Stimulated activated CD8-positive, alpha-beta memory T cell treated with anti-CD3 and anti-CD28 coated beads, Interleukin-2, amount 100 ng/mL, for 48 hours (primary cell): ENCODE measurements around the gene MOB3C.

ENCODE experiments used
- DNase-seq, 2 donors: peaks; one replicate each; pipeline ENCODE4 v3.0.0-alpha.2; 2020; ENCODE audit warnings: low read depth in 2 of 2

MOB3C gene

GRCh38 chr1:46638921-46639320 lies 22.3 kb upstream of the MOB3C start:
- DNase-seq, result no peak

- no peak for DNase-seq
These were observed 21.0 kb upstream of the MOB3C start for GRCh38 chr1:46637444-46638083.

GRCh38 chr1:46635205-46635604 lies 18.6 kb upstream of the MOB3C start:
- no peak for DNase-seq

DNA sequence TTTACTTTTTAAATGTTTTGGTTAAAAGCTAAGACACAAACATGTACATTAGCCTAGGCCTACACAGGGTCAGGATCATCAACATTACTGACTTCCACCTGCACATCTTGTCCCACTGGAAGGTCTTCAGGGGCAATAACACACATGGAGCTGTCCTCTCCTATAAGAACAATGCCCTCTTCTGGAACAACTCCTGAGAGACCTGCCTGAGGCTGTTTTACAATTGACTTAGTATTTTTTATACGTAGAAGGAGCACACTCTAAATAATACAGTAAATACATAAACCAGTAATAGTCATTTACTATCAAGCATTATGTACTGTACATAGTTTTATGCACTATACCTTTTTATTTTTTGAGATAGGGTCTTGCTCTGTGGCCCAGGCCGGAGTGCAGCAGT lies 14.1 kb upstream of the MOB3C start:
- no peak for DNase-seq

- DNase-seq, result no peak
These were observed 7.4 kb upstream of the MOB3C start for GRCh38 chr1:46623743-46624644.

DNA sequence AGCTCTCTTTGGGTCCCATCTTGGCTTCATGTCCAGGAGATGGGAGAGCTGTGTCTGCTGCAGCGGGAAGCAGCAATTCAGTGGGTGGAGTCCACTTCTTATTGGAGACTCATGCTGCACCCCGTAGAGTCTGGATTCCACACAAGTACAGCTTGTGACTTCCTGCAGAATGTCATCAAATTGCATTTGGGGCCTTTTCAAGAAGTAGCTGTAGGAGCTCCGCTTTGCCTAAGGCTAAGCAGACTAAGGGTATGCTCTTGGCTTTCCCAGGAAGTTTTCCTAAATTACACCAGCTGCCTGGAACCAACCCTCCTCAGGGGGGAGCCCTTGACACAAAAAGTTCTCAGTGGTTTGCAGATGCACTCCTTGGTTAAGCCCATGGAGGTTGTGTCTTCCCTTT lies 5.7 kb upstream of the MOB3C start:
- DNase-seq, result no peak

DNA sequence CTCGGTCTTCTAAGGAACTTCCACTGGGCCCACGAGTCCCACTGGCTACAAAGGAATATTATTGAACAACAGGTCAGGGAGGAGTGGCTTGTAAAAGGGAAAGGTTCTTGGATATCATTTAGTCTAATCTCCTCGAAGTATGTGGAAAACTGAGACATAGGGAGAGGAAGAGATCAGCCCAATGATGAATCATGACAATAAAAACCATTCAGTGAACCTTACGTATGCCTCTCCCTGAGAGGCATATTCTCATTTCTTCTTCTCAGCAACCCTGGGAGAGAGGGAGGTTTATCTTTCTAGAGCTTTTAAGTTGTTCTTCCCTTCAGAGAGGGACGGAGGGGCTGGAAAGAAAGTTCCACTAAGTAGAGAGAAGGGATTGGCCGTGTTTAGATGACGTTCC lies 5.3 kb upstream of the MOB3C start:
- DNase-seq, result no peak

GRCh38 chr1:46619656-46620258 lies 3.1 kb upstream of the MOB3C start:
- no peak for DNase-seq

- DNase-seq, result no peak
These were observed 2.3 kb upstream of the MOB3C start for GRCh38 chr1:46618754-46619415.

GRCh38 chr1:46617833-46618232 lies 1.2 kb upstream of the MOB3C start:
- no peak for DNase-seq

DNA sequence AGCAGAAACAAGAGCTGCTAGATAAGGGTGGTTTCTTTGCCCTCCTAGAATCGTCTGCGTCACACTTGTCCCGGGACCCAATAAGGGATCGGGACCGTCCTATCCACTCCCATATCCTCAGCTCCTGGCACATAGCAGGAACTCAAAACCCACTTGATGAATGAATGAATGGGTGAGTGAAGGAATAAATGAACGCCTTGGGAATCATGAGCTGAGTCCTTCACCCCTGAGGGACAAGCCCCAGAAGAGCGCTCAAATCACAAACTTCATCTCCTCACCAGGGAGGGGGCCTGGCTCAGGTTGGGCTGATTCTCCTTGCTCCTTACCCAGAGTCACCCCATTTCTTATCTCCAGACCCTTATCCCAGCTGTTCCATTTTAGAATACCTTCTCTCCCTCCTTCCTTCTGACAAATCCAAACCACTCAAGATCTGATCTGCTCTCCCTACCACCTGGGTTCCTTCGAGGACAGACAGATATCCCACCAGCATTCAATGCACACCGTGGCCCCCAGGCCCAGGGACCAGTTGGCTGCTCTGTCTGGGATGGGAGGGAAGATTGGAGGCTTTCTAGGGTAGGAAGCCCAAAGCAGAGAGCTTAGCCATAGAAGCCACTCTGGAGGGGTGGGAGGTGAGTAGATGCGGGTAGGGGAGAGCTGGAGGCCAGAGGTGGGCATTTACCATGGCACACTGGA lies 643 bp upstream of the MOB3C start:
- DNase-seq, result no peak

- DNase-seq, result no peak
These were observed 876 bp downstream of the MOB3C start for GRCh38 chr1:46615735-46616134.

DNA sequence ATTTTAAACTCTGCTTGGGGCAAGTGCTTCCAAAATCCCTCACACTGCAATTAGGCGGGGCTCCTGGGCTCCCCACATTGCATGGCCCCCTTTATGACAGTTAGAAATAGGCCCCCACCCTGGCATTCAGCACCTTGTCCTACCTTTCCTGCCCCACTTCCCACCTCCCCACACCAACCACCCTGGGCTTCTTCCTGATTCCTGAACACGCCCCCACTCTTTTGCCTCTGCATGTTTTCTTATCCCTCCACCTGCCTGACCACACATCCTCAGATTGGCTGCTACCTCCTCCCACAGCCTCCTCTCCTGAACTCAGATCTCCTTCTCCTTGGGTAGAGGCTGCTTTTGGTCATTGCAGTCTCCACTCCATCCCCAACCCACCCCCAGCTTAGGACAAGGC lies 1.5 kb downstream of the MOB3C start:
- no peak for DNase-seq

DNA sequence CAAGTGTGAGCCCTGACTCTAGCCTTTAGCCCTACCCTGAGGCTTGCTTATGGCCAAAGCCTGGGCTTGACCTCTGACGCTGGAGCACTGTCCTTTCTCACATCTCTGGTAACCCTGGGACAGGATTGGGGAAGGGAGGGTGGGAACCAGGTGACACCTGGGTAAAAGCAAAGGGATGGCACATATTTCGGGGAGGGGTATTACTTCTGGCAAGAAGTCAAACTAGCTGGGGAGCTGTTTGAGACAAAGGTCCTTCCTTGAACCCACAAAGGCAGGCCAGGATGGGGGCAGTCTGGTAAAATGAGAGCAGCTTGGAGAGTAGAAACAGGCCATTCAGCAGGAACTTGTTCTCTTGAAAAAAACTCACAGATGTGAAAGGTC lies 2.0 kb downstream of the MOB3C start:
- no peak for DNase-seq

- no peak for DNase-seq
These were observed 2.7 kb downstream of the MOB3C start for GRCh38 chr1:46613661-46614603.

DNA sequence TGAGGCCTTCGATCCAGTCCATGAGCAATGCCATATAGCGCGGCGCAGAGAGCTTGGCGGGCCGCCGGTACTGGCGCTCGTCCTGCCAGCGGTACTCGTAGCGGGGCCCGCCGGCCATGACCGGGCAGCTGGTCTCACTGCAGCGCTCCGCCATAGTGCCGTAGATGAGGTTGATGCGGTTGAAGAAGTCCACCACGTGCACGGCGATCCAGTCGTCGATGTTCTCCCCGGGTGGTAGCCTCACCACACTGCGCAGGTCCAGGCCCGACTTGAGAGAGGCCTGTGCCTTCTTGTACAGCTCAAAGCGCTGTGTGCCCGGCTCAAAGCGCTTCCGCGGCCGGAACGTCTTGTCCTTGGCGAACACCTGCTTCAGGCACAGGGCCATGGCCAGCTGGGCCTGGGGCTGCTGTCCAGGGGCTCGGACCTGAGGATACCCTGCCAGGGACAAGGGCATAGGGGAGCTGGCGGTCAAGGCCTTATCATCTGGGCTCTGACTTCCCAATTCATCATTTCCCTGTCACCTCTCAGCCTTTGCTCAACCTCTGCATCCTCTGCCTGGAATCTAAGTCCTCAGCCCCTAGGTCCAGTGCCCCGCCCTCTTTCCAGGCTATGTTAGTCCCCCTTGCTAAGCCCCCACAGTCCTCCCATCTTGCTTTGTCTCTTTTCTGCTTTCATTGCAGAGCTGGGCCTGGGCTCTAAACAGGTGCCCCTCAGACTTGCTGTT lies 3.5 kb downstream of the MOB3C start:
- DNase-seq, result no peak

DNA sequence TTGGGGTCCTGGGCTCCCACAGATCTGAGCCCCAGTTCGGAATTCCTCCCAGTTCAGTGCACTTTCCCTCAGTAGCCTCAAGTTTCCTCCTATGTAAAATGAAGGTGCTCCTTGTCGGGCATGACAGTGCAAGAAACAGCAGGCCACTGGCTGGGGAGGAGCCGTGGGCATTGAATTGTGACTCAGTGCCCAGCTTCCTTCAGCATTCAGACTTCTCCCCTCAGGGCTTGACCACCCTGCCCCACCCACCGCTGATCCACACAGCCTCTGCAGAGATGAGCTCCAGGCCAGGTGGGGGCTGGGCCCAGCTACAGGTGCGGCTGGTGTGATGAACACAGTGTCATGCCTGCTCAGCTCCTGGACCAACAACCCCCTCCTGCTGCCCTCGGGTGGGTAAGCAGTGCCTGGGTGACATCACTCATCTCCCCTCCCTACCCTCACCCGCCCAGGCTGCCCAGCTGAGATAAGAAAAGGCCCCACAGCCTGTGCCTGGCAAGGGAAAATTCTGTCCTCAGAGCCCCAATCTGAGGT lies 4.9 kb downstream of the MOB3C start:
- no peak for DNase-seq

DNA sequence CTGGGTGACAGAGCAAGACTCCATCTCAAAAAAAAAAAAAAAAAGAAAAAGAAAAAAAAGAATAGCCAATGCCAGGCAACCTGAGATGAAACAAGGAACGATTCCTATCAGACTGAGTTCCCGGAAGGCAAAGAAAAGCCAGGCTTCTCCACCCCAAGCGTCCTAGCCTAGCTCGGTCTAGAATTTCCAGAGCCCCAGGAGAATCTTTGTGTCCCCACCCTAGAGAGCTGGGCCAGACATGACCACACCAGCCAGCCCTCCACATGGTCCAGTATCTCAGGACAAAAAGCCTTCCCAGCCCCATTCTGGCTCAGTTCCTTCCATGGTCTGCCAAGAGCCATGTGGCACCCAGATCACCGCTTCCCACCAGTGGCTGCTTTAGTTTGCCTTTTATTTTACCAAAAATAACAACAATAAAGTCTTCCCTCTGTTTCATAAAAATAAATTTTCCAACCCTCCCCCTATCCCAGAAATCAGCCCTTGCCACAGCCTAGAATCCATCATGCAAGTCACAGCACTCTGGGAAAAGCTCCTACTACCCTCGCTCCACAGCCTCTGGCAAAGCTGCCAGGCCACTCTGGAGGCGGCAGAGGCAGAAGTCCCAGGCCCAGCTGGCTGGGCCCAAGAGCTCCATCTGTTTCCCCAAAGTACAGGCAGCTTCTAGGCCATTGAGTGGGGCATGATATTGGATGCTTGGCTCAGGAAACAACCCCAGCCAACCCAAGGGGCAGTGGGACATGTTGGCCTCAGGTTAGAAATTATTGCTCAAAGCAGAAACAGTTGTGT lies 9.1 kb downstream of the MOB3C start:
- no peak for DNase-seq
